CD14-positive monocyte (primary cell): ENCODE measurements around the gene SUSD4. TPM values are rescaled to one million over a fixed set of nuclear protein-coding genes. Genes with fewer than 3 reads are reported as not detected.

Source experiments
- DNase-seq, 3 donors: peaks; one replicate each; pipeline ENCODE4 v3.0.0-alpha.2; 2011 to 2022
- H2AFZ ChIP-seq: 2 replicates; pipeline ENCODE4 v1.6.0; 2012; ENCODE audit warnings: mild to moderate bottlenecking, low read depth, low read length, inconsistent platforms; ENCODE audit not compliant: insufficient read depth, poor library complexity, severe bottlenecking
- H3K27ac ChIP-seq, 2 donors: 1 replicate in 1 of 2; 2 replicates in 1 of 2; pipeline ENCODE4 v1.5.1; 2012 to 2013; ENCODE audit warnings: low read length in 2 of 2, control low read depth in 1 of 2, inconsistent platforms in 1 of 2, low read depth in 1 of 2, mild to moderate bottlenecking in 1 of 2
- H3K27me3 ChIP-seq, 2 donors: one replicate each; pipeline versions ENCODE4 v1.6.0 to v1.6.1; 2011 to 2013; ENCODE audit warnings: low read length in 2 of 2; ENCODE audit not compliant: control insufficient read depth in 2 of 2, insufficient read depth in 2 of 2
- H3K36me3 ChIP-seq, 2 donors: replicated peaks in 1 of 2; 1 replicate in 1 of 2; 2 replicates in 1 of 2; pipeline versions ENCODE4 v1.5.1 to v1.6.1; 2012 to 2013; ENCODE audit warnings: low read length in 2 of 2, control low read depth in 1 of 2, inconsistent platforms in 1 of 2, mild to moderate bottlenecking in 1 of 2; ENCODE audit not compliant: insufficient read depth in 2 of 2, control insufficient read depth in 1 of 2
- H3K4me1 ChIP-seq, 2 donors: 1 replicate in 1 of 2; 2 replicates in 1 of 2; pipeline versions ENCODE4 v1.5.1 to v1.6.1; 2012 to 2013; ENCODE audit warnings: low read length in 2 of 2, control low read depth in 1 of 2, inconsistent platforms in 1 of 2, mild to moderate bottlenecking in 1 of 2, moderate library complexity in 1 of 2; ENCODE audit not compliant: insufficient read depth in 2 of 2, control insufficient read depth in 1 of 2
- H3K4me2 ChIP-seq: replicated peaks from 2 replicates; pipeline ENCODE3; 2012; ENCODE audit warnings: low read length, moderate library complexity, mild to moderate bottlenecking; ENCODE audit not compliant: poor library complexity, severe bottlenecking; ENCODE audit errors: extremely low read depth
- H3K4me3 ChIP-seq, 3 experiments: fragments of 200-600 bp in 1 of 3; sonication (generic) in 1 of 3; replicated peaks in 1 of 3; 1 replicate in 2 of 3; 2 replicates in 1 of 3; pipeline ENCODE4 v1.5.1; 2011 to 2013; ENCODE audit warnings: low read length in 3 of 3, mild to moderate bottlenecking in 3 of 3, control low read depth in 2 of 3, low read depth in 2 of 3, inconsistent platforms in 1 of 3, moderate library complexity in 1 of 3
- H3K79me2 ChIP-seq: 2 replicates; pipeline ENCODE4 v1.6.0; 2012; ENCODE audit warnings: mild to moderate bottlenecking, control low read depth, inconsistent platforms, low read length, moderate library complexity; ENCODE audit not compliant: insufficient read depth
- H3K9ac ChIP-seq: 2 replicates; pipeline ENCODE4 v1.6.0; 2017; ENCODE audit warnings: low read length, mild to moderate bottlenecking; ENCODE audit not compliant: insufficient read depth, poor library complexity, severe bottlenecking
- H3K9me3 ChIP-seq, 2 donors: replicated peaks in 1 of 2; 1 replicate in 1 of 2; 2 replicates in 1 of 2; pipeline versions ENCODE4 v1.5.1 to v1.6.1; 2012 to 2013; ENCODE audit warnings: low read length in 2 of 2, control low read depth in 1 of 2; ENCODE audit not compliant: control insufficient read depth in 1 of 2, insufficient read depth in 1 of 2
- H4K20me1 ChIP-seq: 2 replicates; pipeline ENCODE4 v1.6.0; 2012; ENCODE audit warnings: mild to moderate bottlenecking, low read length, control low read depth, moderate library complexity; ENCODE audit not compliant: insufficient read depth
- H3K27ac Mint-ChIP-seq, 7 donors: one replicate each; pipeline ENCODE4 v1.8.0; 2020; ENCODE audit warnings: mild to moderate bottlenecking in 7 of 7, mixed read lengths in 7 of 7, moderate library complexity in 6 of 7, inconsistent platforms in 2 of 7
- H3K27me3 Mint-ChIP-seq, 3 donors: one replicate each; pipeline ENCODE4 v1.8.0; 2021 to 2022; ENCODE audit warnings: low read depth in 3 of 3, mild to moderate bottlenecking in 3 of 3, mixed read lengths in 3 of 3, moderate library complexity in 3 of 3, inconsistent platforms in 1 of 3
- H3K36me3 Mint-ChIP-seq, 2 donors: one replicate each; pipeline ENCODE4 v1.8.0; 2020; ENCODE audit warnings: mixed read lengths in 2 of 2, inconsistent platforms in 1 of 2, mild to moderate bottlenecking in 1 of 2
- H3K4me1 Mint-ChIP-seq: one replicate; pipeline ENCODE4 v1.8.0; 2020; ENCODE audit warnings: mild to moderate bottlenecking, mixed read lengths
- H3K4me3 Mint-ChIP-seq, 2 donors: one replicate each; pipeline ENCODE4 v1.8.0; 2020; ENCODE audit warnings: mild to moderate bottlenecking in 2 of 2, mixed read lengths in 2 of 2, moderate library complexity in 1 of 2
- H3K9me3 Mint-ChIP-seq, 7 donors: one replicate each; pipeline ENCODE4 v1.8.0; 2020 to 2022; ENCODE audit warnings: mixed read lengths in 7 of 7, mild to moderate bottlenecking in 6 of 7, moderate library complexity in 6 of 7, inconsistent platforms in 2 of 7
- WGBS: methylation state at CpG from one replicate; pipeline ENCODE4 v1.1.5; 2013; ENCODE audit warnings: missing lambda C conversion rate; ENCODE audit not compliant: insufficient coverage; 5-methylcytosine and 5-hydroxymethylcytosine counted together
- intact Hi-C, 2 donors: fragments of 100-400 bp; cut with micrococcal nuclease; formaldehyde crosslinking; loops; one replicate each; pipeline versions ENCODE4 v1.15.0 to v1.15.1; 2023
- polyA plus RNA-seq, 3 donors: library from polyadenylated mRNA; depleted of rRNA in 1 of 3; unstranded in 2 of 3; stranded (reverse) in 1 of 3; fragments of 300-500 nt in 2 of 3; fragments of >200 nt in 1 of 3; fragmentation: Illumina TruSeq in 2 of 3; gene quantifications; 1 replicate in 2 of 3; 2 replicates in 1 of 3; pipeline ENCODE4 v1.2.3, GENCODE V29; 2012 to 2021
- TF ChIP-seq, protein P1 (sequence below): fragments of 200-600 bp; IDR thresholded peaks from one replicate; pipeline ENCODE4 v1.8.0; 2022; ENCODE audit warnings: antibody characterized with exemption, mild to moderate bottlenecking

Gene SUSD4
- polyA plus RNA-seq, 3 donors, result 0.34 to 0.92 (median 0.50) TPM

DNA sequence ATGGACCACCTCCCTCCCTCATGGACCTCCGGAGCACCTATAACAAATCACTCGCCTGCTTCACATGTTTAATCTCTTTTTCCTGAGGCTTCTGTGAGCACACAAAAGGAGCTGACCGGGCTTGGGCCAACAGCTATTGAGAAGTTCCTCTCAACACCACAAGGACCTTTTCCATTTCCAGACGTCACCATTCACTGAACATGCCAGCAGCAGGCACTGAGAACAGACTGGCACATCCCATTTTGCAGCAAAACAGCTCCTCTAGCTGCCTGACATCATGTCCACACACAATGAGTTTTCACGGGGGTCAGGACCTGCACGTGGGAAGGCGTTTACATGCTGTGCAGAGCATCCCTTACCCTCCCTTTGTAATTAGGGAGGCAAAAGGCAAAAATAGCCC, 11.0 kb downstream of the SUSD4 start:
- Mint-ChIP-seq H3K36me3 (no peaks in the 10 kb centered on the region), H3K27ac (no peak overlapping the region), H3K4me1 (no peaks in the 10 kb centered on the region), H3K27me3 (peaks cover 30 to 37% (median 32%) of the 10 kb centered on the region in 3 donors), H3K9me3 (no peaks in the 10 kb centered on the region), H3K4me3 (no peak overlapping the region)
- 56% methylated on average over 4 of the region's 7 CpGs for WGBS
- TF ChIP-seq, protein P1, sequence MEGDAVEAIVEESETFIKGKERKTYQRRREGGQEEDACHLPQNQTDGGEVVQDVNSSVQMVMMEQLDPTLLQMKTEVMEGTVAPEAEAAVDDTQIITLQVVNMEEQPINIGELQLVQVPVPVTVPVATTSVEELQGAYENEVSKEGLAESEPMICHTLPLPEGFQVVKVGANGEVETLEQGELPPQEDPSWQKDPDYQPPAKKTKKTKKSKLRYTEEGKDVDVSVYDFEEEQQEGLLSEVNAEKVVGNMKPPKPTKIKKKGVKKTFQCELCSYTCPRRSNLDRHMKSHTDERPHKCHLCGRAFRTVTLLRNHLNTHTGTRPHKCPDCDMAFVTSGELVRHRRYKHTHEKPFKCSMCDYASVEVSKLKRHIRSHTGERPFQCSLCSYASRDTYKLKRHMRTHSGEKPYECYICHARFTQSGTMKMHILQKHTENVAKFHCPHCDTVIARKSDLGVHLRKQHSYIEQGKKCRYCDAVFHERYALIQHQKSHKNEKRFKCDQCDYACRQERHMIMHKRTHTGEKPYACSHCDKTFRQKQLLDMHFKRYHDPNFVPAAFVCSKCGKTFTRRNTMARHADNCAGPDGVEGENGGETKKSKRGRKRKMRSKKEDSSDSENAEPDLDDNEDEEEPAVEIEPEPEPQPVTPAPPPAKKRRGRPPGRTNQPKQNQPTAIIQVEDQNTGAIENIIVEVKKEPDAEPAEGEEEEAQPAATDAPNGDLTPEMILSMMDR, result no peak
- H3K36me3 ChIP-seq, result no peaks in the 10 kb centered on the region
- H3K4me2 ChIP-seq, result no peak overlapping the region
- intact Hi-C loops, result no loop called here
- no peak overlapping the region for H3K4me3 ChIP-seq
- DNase-seq, result no peak
- H3K27ac ChIP-seq, result no peak overlapping the region
- H3K79me2 ChIP-seq, result no peaks in the 10 kb centered on the region
- H3K9ac ChIP-seq, result no peak overlapping the region
- peaks cover 10 to 14% of the 10 kb centered on the region in 2 donors for H3K27me3 ChIP-seq
- no peaks in the 10 kb centered on the region for H3K9me3 ChIP-seq
- no peaks in the 10 kb centered on the region for H4K20me1 ChIP-seq
- no peak overlapping the region for H2AFZ ChIP-seq
- no peaks in the 10 kb centered on the region for H3K4me1 ChIP-seq

DNA sequence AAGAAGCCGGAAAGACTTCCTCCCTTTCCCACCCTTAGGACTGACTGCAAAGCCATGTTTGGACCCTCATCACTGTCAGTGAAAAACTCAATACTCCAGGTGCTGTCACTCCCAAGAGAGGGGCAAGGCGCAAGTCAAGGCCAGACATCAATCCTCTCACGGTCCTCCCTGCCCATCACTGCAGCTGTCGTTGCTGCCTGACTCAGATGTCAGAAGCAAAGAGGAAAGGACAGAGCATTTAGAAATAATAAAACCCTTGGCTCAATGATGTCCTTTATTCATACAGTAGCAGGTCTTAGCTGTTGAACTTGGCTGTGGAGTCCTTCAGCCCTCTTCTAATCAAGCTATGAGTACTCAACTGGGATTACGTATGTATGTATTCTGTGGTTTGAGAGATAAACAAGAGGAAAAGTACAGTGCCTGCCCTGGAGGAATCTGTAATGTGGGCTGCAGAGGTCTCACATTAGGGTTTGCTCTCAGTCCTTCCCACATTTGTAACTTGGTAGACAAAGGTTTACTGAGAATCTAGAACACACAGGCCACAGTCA, 13.5 kb downstream of the SUSD4 start:
- H3K27me3 ChIP-seq, result peaks cover 2 to 11% of the 10 kb centered on the region in 2 donors
- 100% methylated on average over 1 of the region's 5 CpGs for WGBS
- H3K4me3 Mint-ChIP-seq, result no peak overlapping the region
- no peak overlapping the region for H3K4me3 ChIP-seq
- no peaks in the 10 kb centered on the region for H3K36me3 ChIP-seq
- no peaks in the 10 kb centered on the region for H4K20me1 ChIP-seq
- no peaks in the 10 kb centered on the region for H3K9me3 ChIP-seq
- H3K27ac Mint-ChIP-seq, result no peak overlapping the region
- H3K79me2 ChIP-seq, result no peaks in the 10 kb centered on the region
- H3K9me3 Mint-ChIP-seq, result no peaks in the 10 kb centered on the region
- H3K36me3 Mint-ChIP-seq, result no peaks in the 10 kb centered on the region
- no peak overlapping the region for H2AFZ ChIP-seq
- no peak overlapping the region for H3K27ac ChIP-seq
- no peaks in the 10 kb centered on the region for H3K4me1 Mint-ChIP-seq
- TF ChIP-seq, protein P1, result no peak
- peaks cover 20 to 26% (median 24%) of the 10 kb centered on the region in 3 donors for H3K27me3 Mint-ChIP-seq
- DNase-seq, result no peak
- no peak overlapping the region for H3K4me2 ChIP-seq
- H3K9ac ChIP-seq, result no peak overlapping the region
- no peaks in the 10 kb centered on the region for H3K4me1 ChIP-seq
- intact Hi-C loops, result no loop called here
